B cell (primary cell): ENCODE data around the gene LHFPL6. TPM values are rescaled to one million over a fixed set of nuclear protein-coding genes. Genes with fewer than 3 reads are reported as not detected.

Experiments
- ATAC-seq: fragments of 200-7000 bp; cut with Tn5 transposase; one replicate; pipeline ENCODE4 v1.10.0; 2021; ENCODE audit warnings: low read depth, mild to moderate bottlenecking, moderate number of reproducible peaks, moderate library complexity
- CTCF ChIA-PET: fragments of 350-600 bp; sonication (Branson Sonifier 250); formaldehyde crosslinking; loops from one replicate; lab custom pipeline; 2021; ENCODE audit warnings: antibody characterized with exemption, inconsistent platforms; lab: Charles Lee
- POLR2A ChIA-PET: fragments of 350-600 bp; sonication (Branson Sonifier 250); formaldehyde crosslinking; loops from one replicate; lab custom pipeline; 2021; ENCODE audit warnings: antibody characterized with exemption; lab: Charles Lee
- DNase-seq: peaks from one replicate; pipeline ENCODE4 v3.0.0; 2013
- H2AFZ ChIP-seq: 2 replicates; pipeline ENCODE4 v1.6.1; 2012; ENCODE audit warnings: mild to moderate bottlenecking, low read depth, low read length; ENCODE audit not compliant: insufficient read depth, poor library complexity, severe bottlenecking
- H3K27ac ChIP-seq, 2 donors: 1 replicate in 1 of 2; 2 replicates in 1 of 2; pipeline ENCODE4 v1.5.1; 2012 to 2013; ENCODE audit warnings: low read length in 2 of 2, mild to moderate bottlenecking in 2 of 2, moderate library complexity in 1 of 2
- H3K27me3 ChIP-seq, 4 experiments: fragments of 200-600 bp in 1 of 4; sonication (generic) in 1 of 4; replicated peaks in 1 of 4; 1 replicate in 2 of 4; 2 replicates in 2 of 4; pipeline versions ENCODE4 v1.6.1 to v1.7.0; 2013 to 2016; ENCODE audit warnings: low read length in 3 of 4, mild to moderate bottlenecking in 2 of 4, mixed read lengths in 1 of 4, moderate library complexity in 1 of 4; ENCODE audit not compliant: insufficient read depth in 4 of 4, control insufficient read depth in 3 of 4; ENCODE audit errors: control extremely low read depth in 1 of 4
- H3K36me3 ChIP-seq, 2 experiments: replicated peaks in 1 of 2; 1 replicate in 1 of 2; 2 replicates in 1 of 2; pipeline versions ENCODE4 v1.6.1 to v1.7.1; 2013; ENCODE audit warnings: low read length in 1 of 2; ENCODE audit not compliant: insufficient read depth in 2 of 2, control insufficient read depth in 1 of 2; ENCODE audit errors: control extremely low read depth in 1 of 2, extremely low read depth in 1 of 2
- H3K4me1 ChIP-seq, 2 donors: fragments of 200-600 bp in 1 of 2; sonication (generic) in 1 of 2; 1 replicate in 1 of 2; 2 replicates in 1 of 2; pipeline versions ENCODE4 v1.5.1 to v1.6.1; 2013 to 2017; ENCODE audit warnings: low read length in 2 of 2; ENCODE audit not compliant: control insufficient read depth in 2 of 2, insufficient read depth in 2 of 2
- H3K4me2 ChIP-seq: replicated peaks from 2 replicates; pipeline ENCODE3; 2012; ENCODE audit warnings: mild to moderate bottlenecking, low read depth, low read length; ENCODE audit not compliant: poor library complexity, severe bottlenecking
- H3K4me3 ChIP-seq, 5 experiments: fragments of 200-600 bp in 1 of 5; sonication (generic) in 1 of 5; 1 replicate in 3 of 5; 2 replicates in 2 of 5; pipeline versions ENCODE4 v1.5.1 to v1.7.0; 2011 to 2016; ENCODE audit warnings: low read length in 4 of 5, mild to moderate bottlenecking in 4 of 5, low read depth in 2 of 5, control low read depth in 1 of 5, moderate library complexity in 1 of 5; ENCODE audit not compliant: insufficient read depth in 1 of 5; ENCODE audit errors: control extremely low read depth in 1 of 5, extremely low read depth in 1 of 5
- H3K79me2 ChIP-seq: fragments of 200-600 bp; sonication (generic); one replicate; pipeline ENCODE4 v1.6.0; 2016; ENCODE audit warnings: low read length; ENCODE audit not compliant: control insufficient read depth, insufficient read depth
- H3K9ac ChIP-seq: fragments of 200-600 bp; sonication (generic); 2 replicates; pipeline ENCODE4 v1.6.1; 2017; ENCODE audit warnings: mild to moderate bottlenecking, low read length, moderate library complexity
- H3K9me3 ChIP-seq, 3 donors: one replicate each; pipeline versions ENCODE4 v1.6.1 to v1.7.1; 2013; ENCODE audit warnings: low read length in 2 of 3; ENCODE audit not compliant: control insufficient read depth in 2 of 3, insufficient read depth in 1 of 3; ENCODE audit errors: control extremely low read depth in 1 of 3
- H4K20me1 ChIP-seq: 2 replicates; pipeline ENCODE4 v1.6.0; 2012; ENCODE audit warnings: mild to moderate bottlenecking, low read length; ENCODE audit not compliant: insufficient read depth, control insufficient read depth, poor library complexity, severe bottlenecking
- H3K27ac Mint-ChIP-seq: one replicate; pipeline ENCODE4 v1.8.0; 2021; ENCODE audit warnings: mixed read lengths
- H3K27me3 Mint-ChIP-seq: one replicate; pipeline ENCODE4 v1.8.0; 2021; ENCODE audit warnings: mixed read lengths
- H3K4me1 Mint-ChIP-seq: one replicate; pipeline ENCODE4 v1.8.0; 2021; ENCODE audit warnings: mixed read lengths
- H3K4me3 Mint-ChIP-seq: one replicate; pipeline ENCODE4 v1.8.0; 2021; ENCODE audit warnings: mixed read lengths
- H3K9me3 Mint-ChIP-seq: one replicate; pipeline ENCODE4 v1.8.0; 2022; ENCODE audit warnings: mixed read lengths; ENCODE audit not compliant: insufficient read depth
- CTCF ChIP-seq: fragments of 200-600 bp; IDR thresholded peaks from one replicate; pipeline ENCODE4 v1.8.0; 2022; ENCODE audit warnings: antibody characterized with exemption, mild to moderate bottlenecking
- EZH2 ChIP-seq: IDR thresholded peaks from 2 replicates; pipeline ENCODE4 v1.6.1; 2012; ENCODE audit warnings: borderline replicate concordance, low read depth, mild to moderate bottlenecking, moderate library complexity, low read length; ENCODE audit not compliant: insufficient read depth, poor library complexity, severe bottlenecking
- WGBS: methylation state at CpG from one replicate; pipeline ENCODE4 v1.1.5; 2013; ENCODE audit warnings: missing lambda C conversion rate; ENCODE audit not compliant: insufficient coverage; 5-methylcytosine and 5-hydroxymethylcytosine counted together
- intact Hi-C: fragments of 100-400 bp; cut with micrococcal nuclease; formaldehyde crosslinking; loops from one replicate; pipeline ENCODE4 v1.10.0; 2022
- polyA plus RNA-seq: library from polyadenylated mRNA; depleted of rRNA; stranded (reverse); fragments of >200 nt; gene quantifications from 2 replicates; pipeline ENCODE4 v1.2.3, GENCODE V29; 2012
- total RNA-seq, 2 donors: library from RNA; stranded (reverse); fragments of 120-200 nt in 1 of 2; gene quantifications; 1 replicate in 1 of 2; 2 replicates in 1 of 2; pipeline versions ENCODE4 v1.2.3 to v1.2.4, GENCODE V29; 2013 to 2022

Gene LHFPL6
- total and polyA plus RNA-seq, 2 donors (not counting 1 experiment from before 2014, with no cell fraction given) = 0.01 TPM; not detected in 1

- Histone ChIP-seq H3K36me3 (no peaks in the 10 kb centered on the region), H3K4me1 (no peaks in the 10 kb centered on the region), H3K79me2 (no peaks in the 10 kb centered on the region), H4K20me1 (no peaks in the 10 kb centered on the region), H2AFZ (no peak overlapping the region), H3K9ac (no peak overlapping the region), H3K27me3 (no peaks in the 10 kb centered on the region), H3K4me2 (no peak overlapping the region), H3K4me3 (no peak overlapping the region), H3K27ac (no peak overlapping the region), H3K9me3 (no peaks in the 10 kb centered on the region)
- no peak for ATAC-seq
- peaks cover 4% of the 10 kb centered on the region for H3K27me3 Mint-ChIP-seq
- no peak overlapping the region for H3K27ac Mint-ChIP-seq
- no CpG with 5 or more reads among the region's 3 CpGs for WGBS
- intact Hi-C loops = no loop called here
- CTCF ChIA-PET = no interaction called here
- TF ChIP-seq EZH2 = no peak
- no peak for TF ChIP-seq CTCF
- POLR2A ChIA-PET = no interaction called here
- no peak for DNase-seq
- no peak overlapping the region for H3K4me3 Mint-ChIP-seq
- H3K9me3 Mint-ChIP-seq = no peaks in the 10 kb centered on the region
- H3K4me1 Mint-ChIP-seq = no peaks in the 10 kb centered on the region
Observed at GRCh38 chr13:39530916-39531315, 72.1 kb downstream of the LHFPL6 start.

- CTCF ChIA-PET = no interaction called here
- no peaks in the 10 kb centered on the region for H4K20me1 ChIP-seq
- H3K4me3 ChIP-seq = no peak overlapping the region
- no peaks in the 10 kb centered on the region for H3K79me2 ChIP-seq
- TF ChIP-seq CTCF = no peak
- no peak for TF ChIP-seq EZH2
- H3K36me3 ChIP-seq = no peaks in the 10 kb centered on the region
- no peak overlapping the region for H3K27ac ChIP-seq
- H3K27me3 ChIP-seq = no peaks in the 10 kb centered on the region
- intact Hi-C loops = no loop called here
- POLR2A ChIA-PET = no interaction called here
- H3K9ac ChIP-seq = no peak overlapping the region
- H3K4me2 ChIP-seq = no peak overlapping the region
- H2AFZ ChIP-seq = no peak overlapping the region
- DNase-seq (no peak), ATAC-seq (no peak)
- WGBS = 80% methylated on average over 1 of the region's 3 CpGs
- no peaks in the 10 kb centered on the region for H3K4me1 ChIP-seq
- Mint-ChIP-seq H3K4me1 (no peaks in the 10 kb centered on the region), H3K27me3 (peaks cover 4% of the 10 kb centered on the region), H3K27ac (no peak overlapping the region), H3K9me3 (no peaks in the 10 kb centered on the region), H3K4me3 (no peak overlapping the region)
- H3K9me3 ChIP-seq = no peaks in the 10 kb centered on the region
Observed at GRCh38 chr13:39528661-39528980, 74.4 kb downstream of the LHFPL6 start.
